Small intestine (tissue), 7 donors: ENCODE data around the gene TIGD2. TPM values are rescaled to one million over a fixed set of nuclear protein-coding genes. Genes with fewer than 3 reads are reported as not detected.

ENCODE experiments used
- DNase-seq, 2 donors: peaks; one replicate each; pipeline versions ENCODE4 v3.0.0 to v3.0.0-alpha.2; 2013
- FAIRE-seq: peaks from 2 replicates; lab custom pipeline; 2012; peaks lifted over from hg19 to GRCh38; lab: Jason Lieb, UNC
- H3K27ac ChIP-seq, 3 donors: one replicate each; pipeline ENCODE4 v1.5.1; 2013; ENCODE audit warnings: low read length in 2 of 3, mild to moderate bottlenecking in 2 of 3, control low read depth in 1 of 3, inconsistent platforms in 1 of 3, low read depth in 1 of 3, moderate library complexity in 1 of 3
- H3K27me3 ChIP-seq, 3 donors: one replicate each; pipeline ENCODE4 v1.6.1; 2013; ENCODE audit warnings: low read length in 3 of 3, inconsistent platforms in 1 of 3; ENCODE audit not compliant: control insufficient read depth in 3 of 3, insufficient read depth in 3 of 3
- H3K36me3 ChIP-seq, 3 donors: one replicate each; pipeline ENCODE4 v1.6.1; 2013; ENCODE audit warnings: low read length in 3 of 3, inconsistent platforms in 1 of 3, low read depth in 1 of 3, mild to moderate bottlenecking in 1 of 3, moderate library complexity in 1 of 3; ENCODE audit not compliant: control insufficient read depth in 3 of 3, insufficient read depth in 2 of 3
- H3K4me1 ChIP-seq, 3 donors: one replicate each; pipeline ENCODE4 v1.6.1; 2013; ENCODE audit warnings: low read length in 2 of 3, inconsistent platforms in 1 of 3, low read depth in 1 of 3, mild to moderate bottlenecking in 1 of 3, moderate library complexity in 1 of 3; ENCODE audit not compliant: control insufficient read depth in 3 of 3, insufficient read depth in 2 of 3
- H3K4me3 ChIP-seq, 3 donors: one replicate each; pipeline ENCODE4 v1.5.1; 2013; ENCODE audit warnings: low read length in 3 of 3, control low read depth in 1 of 3, inconsistent platforms in 1 of 3, low read depth in 1 of 3, mild to moderate bottlenecking in 1 of 3, moderate library complexity in 1 of 3
- H3K9me3 ChIP-seq, 2 donors: one replicate each; pipeline ENCODE4 v1.6.1; 2013; ENCODE audit warnings: low read depth in 1 of 2, low read length in 1 of 2; ENCODE audit not compliant: control insufficient read depth in 2 of 2, insufficient read depth in 1 of 2
- WGBS, 3 donors: extraction: QIAGEN DNeasy Blood & Tissue Kit; methylation state at CpG; one replicate each; pipeline ENCODE4 v1.1.7; 2013; 5-methylcytosine and 5-hydroxymethylcytosine counted together
- polyA plus RNA-seq, 4 donors: library from polyadenylated mRNA; stranded (reverse) in 3 of 4; unstranded in 1 of 4; fragments of 200-250 nt in 3 of 4; fragments of 120-200 nt in 1 of 4; gene quantifications; one replicate each; pipeline versions ENCODE4 v1.2.1 to v1.2.3, GENCODE V29; 2013
- donor health status: healthy with polysubstance abuse.
- donor health status: control.
- donor health status: control.
- donor health status: Bipolar disorder and iron deficiency.
- donor health status: healthy.

TIGD2 gene
- polyA plus RNA-seq, 4 donors, result 4.1 to 11.7 (median 5.4) TPM

DNA sequence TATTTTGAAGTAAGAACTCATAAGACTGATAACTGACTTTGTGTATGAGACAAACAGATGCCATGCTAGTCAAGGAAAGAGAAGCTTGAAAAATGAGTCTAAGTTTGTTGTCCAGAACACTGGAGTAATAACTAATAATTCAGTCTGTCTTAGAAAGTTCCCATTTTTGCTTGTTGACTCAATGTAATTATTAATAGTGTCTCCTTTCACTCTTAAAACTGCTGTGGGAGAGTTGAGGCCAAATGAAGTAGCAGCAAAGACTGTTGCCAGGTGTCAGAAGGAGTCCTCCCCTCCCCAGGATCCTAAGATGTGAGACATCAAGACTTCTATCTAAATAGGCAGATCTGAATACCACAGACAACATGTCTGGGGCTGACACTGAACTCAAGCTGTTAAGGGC, 33.6 kb upstream of the TIGD2 start:
- no peak overlapping the region for H3K4me3 ChIP-seq
- FAIRE-seq (no peak), DNase-seq (no peak)
- H3K27ac ChIP-seq, result no peak overlapping the region
- no peaks in the 10 kb centered on the region for H3K4me1 ChIP-seq
- H3K27me3 ChIP-seq, result peaks cover 0 to 2% (median 0%) of the 10 kb centered on the region in 3 donors
- peaks cover 0 to 18% of the 10 kb centered on the region in 2 donors for H3K9me3 ChIP-seq
- no peaks in the 10 kb centered on the region for H3K36me3 ChIP-seq

DNA sequence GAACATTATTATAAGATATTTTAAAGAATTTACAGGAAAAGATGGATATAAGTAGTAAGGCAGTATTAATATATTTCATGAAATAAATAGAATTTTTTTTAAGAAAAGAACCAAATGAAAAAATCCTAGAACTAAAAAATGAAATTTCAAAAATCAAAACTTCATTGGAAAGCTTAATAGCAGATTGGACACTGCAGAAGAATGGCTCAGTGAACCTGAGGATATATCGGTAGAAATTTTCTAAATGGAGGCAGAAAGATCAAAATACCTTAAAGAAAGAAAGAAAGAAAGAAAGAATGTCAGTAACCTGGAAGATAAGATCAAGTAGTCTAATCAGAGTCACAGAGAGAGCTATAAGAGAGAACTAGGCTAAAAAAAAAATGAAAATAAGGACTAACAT, 33.0 kb upstream of the TIGD2 start:
- FAIRE-seq, result no peak
- Histone ChIP-seq H3K36me3 (no peaks in the 10 kb centered on the region), H3K4me3 (no peak overlapping the region), H3K27ac (no peak overlapping the region), H3K9me3 (peaks cover 0 to 18% of the 10 kb centered on the region in 2 donors), H3K27me3 (peaks cover 0 to 2% (median 0%) of the 10 kb centered on the region in 3 donors), H3K4me1 (no peaks in the 10 kb centered on the region)
- no peak for DNase-seq
- WGBS, 3 donors, result 95 to 100% (median 97%) methylated on average over 1 of the region's 1 CpG

DNA sequence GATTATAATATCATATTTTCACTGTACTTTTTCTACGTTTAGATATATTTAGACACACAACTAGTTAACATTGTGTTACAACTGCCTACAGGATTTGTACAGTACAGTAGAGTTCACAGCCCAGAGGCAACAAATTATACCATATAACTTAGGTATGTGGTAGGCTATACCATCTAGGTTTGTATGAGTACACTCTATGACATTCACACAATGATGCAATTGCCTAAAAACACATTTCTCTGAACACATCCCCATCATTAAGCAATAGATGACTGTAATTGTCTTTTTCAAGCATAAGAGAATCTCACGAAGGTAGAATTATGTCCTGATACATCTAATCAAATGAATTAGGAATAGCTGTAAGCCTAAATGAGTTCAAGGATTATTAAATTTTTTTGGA, 12.3 kb upstream of the TIGD2 start:
- Histone ChIP-seq H3K27ac (no peak overlapping the region), H3K36me3 (no peaks in the 10 kb centered on the region), H3K4me3 (no peak overlapping the region), H3K9me3 (no peaks in the 10 kb centered on the region), H3K4me1 (no peaks in the 10 kb centered on the region), H3K27me3 (no peaks in the 10 kb centered on the region)
- FAIRE-seq (no peak), DNase-seq (no peak)
- WGBS, 3 donors, result 88 to 95% (median 93%) methylated on average over 2 of the region's 2 CpGs

DNA sequence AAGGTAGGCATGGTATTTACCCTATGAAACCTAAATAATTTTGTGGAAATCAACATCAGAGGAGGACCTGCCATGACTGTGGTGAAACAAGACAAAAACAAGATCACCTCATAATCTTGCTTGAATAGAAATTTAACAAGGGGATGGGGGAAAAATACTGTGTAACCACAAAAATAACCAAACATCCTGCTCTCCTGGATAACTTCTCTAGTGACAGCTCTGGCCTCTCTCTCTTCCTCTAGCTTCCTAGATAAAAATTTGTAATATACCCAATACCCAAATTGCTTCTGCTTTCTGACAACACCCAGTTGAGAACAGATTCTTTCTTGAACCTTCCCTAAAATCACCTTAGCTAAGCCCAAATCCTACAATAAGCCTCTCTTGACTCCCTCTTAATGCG, 11.9 kb upstream of the TIGD2 start:
- Histone ChIP-seq H3K4me1 (no peaks in the 10 kb centered on the region), H3K27me3 (no peaks in the 10 kb centered on the region), H3K4me3 (no peak overlapping the region), H3K9me3 (no peaks in the 10 kb centered on the region), H3K36me3 (no peaks in the 10 kb centered on the region), H3K27ac (no peak overlapping the region)
- FAIRE-seq (no peak), DNase-seq (no peak)
- WGBS, 3 donors, result 94 to 98% (median 97%) methylated on average over 1 of the region's 1 CpG

DNA sequence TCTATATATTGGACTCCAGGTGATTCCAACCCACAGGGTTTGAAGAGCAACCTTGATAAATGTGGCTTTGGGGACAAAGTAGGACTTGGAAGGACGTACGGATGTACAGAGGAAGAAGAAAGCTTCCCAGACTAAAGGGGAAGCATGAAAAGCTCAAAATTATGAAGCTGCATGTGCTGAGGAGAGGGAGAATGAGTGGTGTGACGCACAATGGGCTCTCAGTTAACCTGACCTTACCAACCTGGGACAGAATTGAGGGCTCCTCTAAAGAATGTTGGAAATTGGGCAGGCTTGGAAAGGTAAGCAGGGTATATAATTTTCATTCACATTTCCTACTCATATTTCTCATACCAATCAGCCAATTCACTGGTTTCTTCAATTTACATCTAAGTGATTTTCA, 10.5 kb upstream of the TIGD2 start:
- no peak for DNase-seq
- H3K27me3 ChIP-seq, result no peaks in the 10 kb centered on the region
- FAIRE-seq, result no peak
- H3K27ac ChIP-seq, result no peak overlapping the region
- no peak overlapping the region for H3K4me3 ChIP-seq
- WGBS, 3 donors, result 77 to 92% (median 85%) methylated on average over 3 of the region's 3 CpGs
- H3K36me3 ChIP-seq, result no peaks in the 10 kb centered on the region
- no peaks in the 10 kb centered on the region for H3K9me3 ChIP-seq
- H3K4me1 ChIP-seq, result no peaks in the 10 kb centered on the region

DNA sequence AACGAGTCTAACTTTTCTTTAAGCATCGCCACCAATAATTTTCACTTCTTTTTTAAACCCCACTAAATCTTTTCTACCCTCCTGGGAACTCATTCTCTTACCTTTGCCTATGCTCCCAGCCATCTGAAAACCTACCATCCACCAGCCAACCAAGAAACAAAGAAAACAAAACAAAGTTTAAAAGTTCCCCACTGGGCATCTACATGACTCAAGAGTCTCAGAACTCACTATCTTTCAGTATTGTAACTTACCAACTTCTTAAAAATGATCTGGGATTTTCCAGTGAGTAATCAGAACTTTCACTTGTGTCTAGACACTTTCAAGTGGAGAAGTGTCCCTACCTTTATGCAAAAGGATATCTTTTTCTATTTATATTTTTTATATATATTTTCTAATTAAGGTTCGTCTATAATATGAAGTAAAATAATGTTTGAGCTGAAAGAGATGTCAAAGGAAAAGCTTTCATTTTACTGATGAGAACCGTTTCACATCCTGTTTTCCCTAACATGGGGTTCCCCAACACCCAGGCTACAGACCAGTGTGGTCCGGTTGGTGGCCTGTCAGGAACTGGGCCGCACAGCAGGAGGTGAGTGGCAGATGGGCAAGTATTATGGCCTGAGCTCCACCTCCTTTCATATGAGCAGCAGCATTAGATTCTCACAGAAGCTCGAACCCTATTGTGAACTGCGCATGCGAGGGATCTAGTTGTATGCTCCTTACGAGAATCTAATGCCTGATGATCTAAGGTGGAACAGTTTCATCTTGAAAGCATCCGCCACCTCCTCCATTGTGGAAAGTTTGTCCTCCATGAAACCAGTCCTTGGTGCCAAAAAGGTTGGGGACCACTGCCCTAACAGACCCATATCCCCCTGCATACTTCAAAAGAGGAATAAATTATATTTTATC, 9.8 kb upstream of the TIGD2 start:
- Histone ChIP-seq H3K27me3 (no peaks in the 10 kb centered on the region), H3K4me1 (no peaks in the 10 kb centered on the region), H3K4me3 (no peak overlapping the region), H3K9me3 (no peaks in the 10 kb centered on the region), H3K27ac (no peak overlapping the region), H3K36me3 (no peaks in the 10 kb centered on the region)
- WGBS, 3 donors, result 79 to 93% (median 80%) methylated on average over 11 of the region's 11 CpGs
- no peak for DNase-seq
- FAIRE-seq, result no peak

DNA sequence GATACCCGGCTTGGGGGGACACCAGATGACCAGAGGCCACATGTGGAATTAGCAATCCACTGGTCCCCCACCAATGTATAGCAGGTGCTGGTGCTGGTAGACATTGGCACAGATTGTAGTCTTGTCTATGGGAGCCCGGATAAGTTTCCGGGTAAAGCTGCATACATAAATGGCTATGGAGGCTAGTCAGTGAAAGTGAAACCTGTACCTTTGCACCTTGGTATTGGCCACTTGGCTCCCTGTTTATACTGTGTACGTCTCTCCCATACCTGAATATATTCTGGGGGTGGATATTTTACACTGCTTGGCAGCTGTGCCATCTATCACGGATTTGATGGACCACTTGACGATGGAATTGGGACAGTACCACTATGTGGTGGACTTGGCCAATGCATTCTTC, 5.6 kb upstream of the TIGD2 start:
- 27 to 73% (median 49%) methylated on average over 6 of the region's 6 CpGs for WGBS, 3 donors
- Histone ChIP-seq H3K27ac (no peak overlapping the region), H3K4me1 (peaks cover 0 to 3% (median 0%) of the 10 kb centered on the region in 3 donors), H3K4me3 (no peak overlapping the region), H3K9me3 (peaks cover 0 to 8% of the 10 kb centered on the region in 2 donors), H3K27me3 (no peaks in the 10 kb centered on the region), H3K36me3 (no peaks in the 10 kb centered on the region)
- no peak for FAIRE-seq
- DNase-seq, result peak in 1 of 2 donors; percentile 82

DNA sequence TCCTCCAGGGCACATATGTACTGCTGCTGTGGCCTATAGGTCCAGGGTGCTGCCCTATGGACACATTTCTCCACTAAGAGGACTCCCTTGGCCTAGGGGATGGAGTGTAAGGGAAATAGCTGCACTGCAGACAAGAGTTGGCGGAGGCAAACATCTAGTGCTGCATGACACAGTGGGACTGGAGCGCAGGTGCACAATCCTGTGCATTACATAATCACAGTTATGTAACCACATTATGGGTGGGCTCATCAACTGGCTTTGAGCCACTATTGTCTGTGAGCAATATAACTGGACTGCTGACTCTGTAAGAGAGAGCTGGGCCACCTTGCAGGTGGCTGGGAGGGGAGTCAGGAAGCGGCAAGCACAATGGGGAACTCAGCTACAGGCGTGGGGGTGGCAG, 3.2 kb upstream of the TIGD2 start:
- no peak for FAIRE-seq
- Histone ChIP-seq H3K27ac (no peak overlapping the region), H3K9me3 (peaks cover 0 to 8% of the 10 kb centered on the region in 2 donors), H3K4me1 (peaks cover 0 to 11% (median 0%) of the 10 kb centered on the region in 3 donors), H3K36me3 (no peaks in the 10 kb centered on the region), H3K4me3 (no peak overlapping the region), H3K27me3 (no peaks in the 10 kb centered on the region)
- DNase-seq, result no peak
- 93 to 96% (median 95%) methylated on average over 4 of the region's 4 CpGs for WGBS, 3 donors
